Body of pancreas (tissue), 4 donors: ENCODE results near the gene GOLGA6D.

Source experiments
- POLR2A ChIP-seq, 3 donors: fragments of 450-650 bp; IDR thresholded peaks; one replicate each; pipeline ENCODE4 v1.6.1; 2016; ENCODE audit warnings: antibody characterized with exemption in 3 of 3, mild to moderate bottlenecking in 2 of 3
- TF ChIP-seq, protein P1 (sequence below), 7 experiments: fragments of 450-650 bp in 4 of 7; fragments of 200-600 bp in 3 of 7; sonication (generic) in 3 of 7; IDR thresholded peaks; one replicate each; pipeline ENCODE4 v1.5.1; 2016 to 2019; ENCODE audit warnings: antibody characterized with exemption in 7 of 7

DNA sequence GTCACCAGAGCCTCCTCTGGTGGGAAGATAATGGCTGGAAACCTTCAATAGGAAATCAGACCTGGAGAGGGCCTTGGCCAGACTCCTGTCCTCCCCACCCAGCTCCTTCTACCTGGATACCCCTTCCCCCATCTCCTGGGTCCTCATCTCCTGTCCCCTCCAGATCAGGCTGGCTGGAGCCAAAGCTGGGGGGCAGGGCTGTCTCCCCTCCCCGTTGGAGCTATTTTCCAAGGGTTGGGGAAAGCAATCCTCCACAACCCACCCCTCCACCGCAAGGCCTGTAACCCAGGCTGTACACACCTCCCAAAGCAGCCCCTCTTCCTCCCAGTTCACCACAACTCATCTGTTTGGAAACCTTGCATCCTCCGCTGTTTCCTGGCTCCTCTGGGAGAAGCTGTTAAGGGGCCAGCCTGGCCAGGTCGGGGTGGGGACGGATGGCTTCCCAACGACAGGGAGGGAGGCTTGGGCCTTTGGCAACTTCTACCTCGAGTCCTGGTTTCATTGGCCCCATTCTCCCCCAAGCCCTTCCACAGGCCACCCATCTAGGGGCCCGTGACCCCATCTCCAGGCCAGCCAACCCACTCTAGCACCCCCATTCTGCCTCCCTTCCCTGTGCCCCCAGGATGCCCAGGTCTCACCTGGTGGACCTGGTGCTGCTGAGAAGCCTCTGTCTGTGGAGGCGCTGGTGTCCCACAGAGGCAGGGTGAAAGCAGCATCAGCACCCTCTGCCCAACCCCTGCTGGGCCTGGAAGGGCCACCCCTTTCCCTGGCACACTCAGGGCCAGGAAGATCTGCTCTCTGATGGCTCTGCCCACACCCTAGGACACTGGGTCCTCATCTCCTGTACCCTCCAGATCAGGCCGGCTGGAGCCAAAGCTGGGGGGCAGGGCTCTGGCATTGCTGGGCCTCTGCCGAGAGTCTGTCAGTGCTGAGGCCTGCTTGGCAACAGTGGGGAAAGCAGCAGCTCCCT lies 46.6 kb upstream of the GOLGA6D start:
- TF ChIP-seq POLR2A (IDR thresholded peaks at IDR 0.05): no peak
- TF ChIP-seq, protein P1, sequence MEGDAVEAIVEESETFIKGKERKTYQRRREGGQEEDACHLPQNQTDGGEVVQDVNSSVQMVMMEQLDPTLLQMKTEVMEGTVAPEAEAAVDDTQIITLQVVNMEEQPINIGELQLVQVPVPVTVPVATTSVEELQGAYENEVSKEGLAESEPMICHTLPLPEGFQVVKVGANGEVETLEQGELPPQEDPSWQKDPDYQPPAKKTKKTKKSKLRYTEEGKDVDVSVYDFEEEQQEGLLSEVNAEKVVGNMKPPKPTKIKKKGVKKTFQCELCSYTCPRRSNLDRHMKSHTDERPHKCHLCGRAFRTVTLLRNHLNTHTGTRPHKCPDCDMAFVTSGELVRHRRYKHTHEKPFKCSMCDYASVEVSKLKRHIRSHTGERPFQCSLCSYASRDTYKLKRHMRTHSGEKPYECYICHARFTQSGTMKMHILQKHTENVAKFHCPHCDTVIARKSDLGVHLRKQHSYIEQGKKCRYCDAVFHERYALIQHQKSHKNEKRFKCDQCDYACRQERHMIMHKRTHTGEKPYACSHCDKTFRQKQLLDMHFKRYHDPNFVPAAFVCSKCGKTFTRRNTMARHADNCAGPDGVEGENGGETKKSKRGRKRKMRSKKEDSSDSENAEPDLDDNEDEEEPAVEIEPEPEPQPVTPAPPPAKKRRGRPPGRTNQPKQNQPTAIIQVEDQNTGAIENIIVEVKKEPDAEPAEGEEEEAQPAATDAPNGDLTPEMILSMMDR (IDR thresholded peaks at IDR 0.05): no peak
